NCI-H1105 treated with DMSO at 0.1 percent for 48 hours (cell line): ENCODE measurements around the gene TENT4A.

Experiments
- DNase-seq: peaks from one replicate; lab custom pipeline; 2025; lab: John Stamatoyannopoulos, UW

TENT4A gene

GRCh38 chr5:6718161-6718681, 5.0 kb downstream of the TENT4A start:
- no peak for DNase-seq

GRCh38 chr5:6718718-6719117, 5.5 kb downstream of the TENT4A start:
- DNase-seq = no peak

- no peak for DNase-seq
Measured at GRCh38 chr5:6719417-6719816, 6.2 kb downstream of the TENT4A start.

- no peak for DNase-seq
Measured at GRCh38 chr5:6719896-6720560, 6.8 kb downstream of the TENT4A start.

DNA sequence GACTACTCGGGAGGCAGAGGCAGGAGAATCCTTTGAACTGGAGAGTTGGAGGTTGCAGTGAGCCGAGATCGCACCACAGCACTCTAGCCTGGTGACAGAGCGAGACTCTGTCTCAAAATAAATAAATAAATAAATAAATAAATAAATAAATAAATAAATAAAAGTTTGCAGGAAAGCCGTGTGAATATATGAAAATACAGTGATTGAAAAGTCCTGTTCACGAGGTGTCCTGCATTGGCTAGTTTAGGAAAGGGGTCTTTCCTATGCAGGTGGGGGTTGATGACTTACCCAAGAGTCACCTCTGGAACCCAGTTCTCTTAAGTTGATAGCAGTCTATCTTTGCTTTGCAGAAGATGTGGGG, 7.3 kb downstream of the TENT4A start:
- DNase-seq = no peak

DNA sequence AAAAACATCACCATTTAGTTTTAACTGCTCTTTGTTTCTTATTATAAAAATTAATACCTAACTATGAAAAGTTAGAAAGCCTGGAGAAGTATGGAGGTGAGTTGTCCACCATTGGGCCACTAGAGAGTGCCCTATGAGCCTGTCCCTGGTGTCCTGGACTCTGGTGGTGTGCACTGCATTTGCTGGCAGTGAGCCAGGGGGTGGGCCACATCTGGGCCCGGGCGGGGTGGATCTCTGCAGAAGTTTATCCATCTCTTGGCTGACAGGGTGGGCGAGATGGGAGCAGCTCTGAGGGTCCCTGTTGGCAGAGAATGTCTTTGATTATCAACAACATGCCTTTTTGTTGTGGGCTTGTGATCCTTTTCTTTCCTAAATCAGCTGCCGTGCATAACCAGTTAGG, 8.2 kb downstream of the TENT4A start:
- DNase-seq = no peak

GRCh38 chr5:6722015-6722414, 8.8 kb downstream of the TENT4A start:
- DNase-seq = no peak

DNA sequence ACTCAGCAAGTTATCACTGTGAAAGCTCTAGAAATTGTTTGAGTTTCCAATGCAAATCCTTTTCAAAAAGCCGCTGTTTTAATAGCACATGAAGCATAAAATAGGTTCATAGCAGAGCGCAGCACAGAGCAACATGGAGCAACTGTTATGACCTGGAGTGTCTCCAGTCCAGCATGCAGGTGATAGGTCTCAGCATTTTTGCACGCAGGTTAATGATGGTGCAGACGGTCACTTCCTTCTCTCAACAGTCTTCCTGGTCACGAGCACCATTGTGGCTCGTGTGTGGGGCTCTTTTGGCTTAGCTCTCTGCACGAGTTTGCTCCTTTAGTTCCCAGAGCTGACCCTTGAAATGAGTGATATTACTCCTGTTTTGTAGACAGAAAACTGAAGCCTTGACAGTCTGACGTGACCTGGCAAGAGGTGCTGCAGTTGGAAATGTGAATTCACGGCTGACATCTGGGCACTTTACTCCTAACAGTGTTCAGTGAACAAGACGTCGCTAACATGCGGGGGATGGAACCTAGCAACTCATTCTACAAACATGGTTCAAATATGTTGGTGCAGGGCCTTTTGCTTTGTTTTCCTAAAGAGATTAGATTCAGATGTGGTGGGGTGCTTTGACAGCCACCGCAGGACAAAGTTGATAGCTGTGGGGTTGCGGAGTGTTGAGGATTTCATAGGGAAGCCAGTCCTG, 10.0 kb downstream of the TENT4A start:
- DNase-seq = no peak

DNA sequence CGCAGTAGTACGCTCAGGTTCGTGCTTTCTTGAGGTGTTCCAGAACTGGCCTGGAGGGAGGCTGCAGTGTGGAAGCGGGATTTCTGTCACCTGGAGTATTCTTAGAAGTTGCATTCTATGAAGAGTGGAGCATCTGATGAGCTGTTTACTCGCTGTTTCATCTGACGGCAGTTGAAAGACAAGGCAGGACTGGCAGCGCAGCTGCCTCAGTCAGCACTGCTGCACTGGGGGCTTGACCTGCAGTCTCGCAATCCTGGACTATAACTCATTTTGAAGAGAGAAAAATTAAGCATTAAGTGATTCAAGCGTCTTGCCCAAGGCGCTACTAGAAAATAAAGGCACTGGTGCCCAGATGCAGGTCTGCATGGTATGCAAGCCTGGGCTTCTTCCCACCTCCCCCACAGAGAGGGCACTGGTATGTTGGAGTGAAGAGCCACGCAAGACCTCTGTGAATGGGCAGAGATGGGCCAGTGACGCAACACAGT, 10.6 kb downstream of the TENT4A start:
- DNase-seq = no peak

DNA sequence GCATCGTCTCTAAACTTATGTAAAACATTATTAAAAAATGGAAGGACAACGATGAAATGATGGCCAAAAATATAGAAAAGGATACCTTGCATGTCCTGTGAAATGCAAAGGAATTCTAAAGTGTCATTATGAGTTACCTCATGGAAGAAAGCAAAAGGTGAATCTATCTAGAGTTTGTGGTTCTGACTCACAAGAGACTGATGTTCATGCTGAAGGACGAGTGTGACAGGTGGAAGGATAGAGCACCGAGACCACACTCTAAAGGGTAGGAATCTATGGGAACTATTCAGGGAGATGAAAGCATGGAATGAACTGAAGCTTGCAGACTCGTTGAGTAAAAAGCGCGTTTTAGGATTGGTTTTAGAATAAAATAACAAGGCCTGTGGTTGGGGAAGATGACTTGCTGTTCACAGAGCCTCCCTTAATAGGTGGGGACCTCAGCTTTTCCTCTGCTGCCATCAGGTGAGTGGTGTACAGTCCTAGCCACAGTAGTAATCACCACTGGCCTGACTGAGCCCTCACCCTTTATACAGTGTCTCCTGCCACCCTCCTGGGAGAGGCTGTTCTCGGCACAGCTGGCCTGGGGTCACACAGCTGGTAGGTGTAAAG, 11.2 kb downstream of the TENT4A start:
- no peak for DNase-seq

- no peak for DNase-seq
Measured at GRCh38 chr5:6725421-6725820, 12.2 kb downstream of the TENT4A start.

GRCh38 chr5:6726006-6726405, 12.8 kb downstream of the TENT4A start:
- DNase-seq = no peak

DNA sequence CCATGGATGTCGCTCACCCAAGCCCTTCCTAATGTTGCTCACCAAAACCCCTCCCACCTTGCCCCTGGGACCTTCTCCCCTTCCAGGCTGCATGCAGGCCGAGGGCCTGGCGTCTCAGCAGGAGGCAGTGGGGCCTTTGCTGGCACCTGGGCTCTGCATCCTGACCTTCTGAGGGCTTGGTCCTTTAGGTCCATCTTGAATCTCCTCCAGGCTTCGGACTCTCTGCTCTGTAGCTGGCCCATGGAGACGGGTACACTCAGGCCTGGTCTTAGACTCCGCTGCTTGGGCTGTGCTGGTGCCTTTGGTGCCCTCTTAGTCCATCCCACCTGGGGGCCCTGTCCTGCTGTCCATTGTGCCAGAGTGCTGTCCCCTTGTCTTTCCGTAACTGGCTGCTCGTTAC, 14.0 kb downstream of the TENT4A start:
- DNase-seq = no peak

DNA sequence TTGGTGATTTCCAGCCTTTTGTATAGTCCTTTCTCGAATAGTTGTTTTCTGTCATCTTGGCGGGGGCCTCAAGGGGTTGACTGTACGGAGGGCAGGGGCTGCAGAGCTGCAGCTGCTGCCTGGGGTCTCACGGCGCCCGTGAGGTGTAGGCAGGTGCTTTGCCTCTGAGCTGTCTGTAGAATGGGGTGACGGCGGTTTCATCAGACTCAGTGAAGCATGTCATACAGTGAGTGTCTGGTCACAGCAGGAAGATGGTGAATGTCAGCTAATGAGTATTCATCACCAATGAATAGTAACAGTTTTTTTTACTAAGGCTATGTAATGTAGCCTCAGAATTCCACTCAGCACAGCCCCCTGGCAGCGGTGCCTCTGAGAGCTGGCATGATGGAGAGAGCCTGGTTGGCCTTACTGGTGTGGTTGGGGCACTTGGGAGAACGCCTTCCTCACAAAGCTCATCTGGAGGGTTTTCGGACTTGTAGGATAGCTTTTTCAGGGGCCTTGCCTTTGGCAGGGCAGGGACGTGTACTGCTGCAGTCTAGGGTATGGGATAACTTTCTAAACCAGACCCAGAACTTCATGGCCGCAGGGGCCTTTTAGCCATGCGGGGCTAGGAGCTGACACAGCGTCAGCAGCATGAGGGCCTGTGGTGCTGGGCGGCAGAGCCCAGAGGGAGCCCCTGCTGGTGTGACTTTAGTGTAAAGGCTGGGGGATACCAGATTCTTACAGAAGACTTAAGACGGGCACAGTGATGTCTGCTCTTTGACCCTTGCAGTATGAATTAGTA, 15.0 kb downstream of the TENT4A start:
- peak; percentile 82 for DNase-seq

DNA sequence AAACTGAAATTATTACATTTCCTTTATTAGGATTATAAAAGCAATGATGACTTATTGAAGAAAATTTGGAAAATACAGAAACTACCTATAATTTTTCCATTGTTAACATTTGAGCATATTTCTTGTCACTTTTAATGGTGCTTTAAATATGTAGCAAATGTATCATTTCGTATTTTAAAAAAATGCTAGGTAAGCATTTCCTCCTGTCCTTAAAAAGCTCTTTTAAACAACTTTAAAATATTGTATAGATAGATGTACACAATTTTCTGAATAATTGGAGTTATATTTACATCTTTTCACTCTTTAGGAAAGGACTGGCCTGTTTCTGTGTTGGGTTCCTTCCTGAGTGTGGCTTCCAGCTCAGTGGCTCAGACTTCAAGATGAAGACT, 15.6 kb downstream of the TENT4A start:
- DNase-seq = no peak

- DNase-seq = no peak
Measured at GRCh38 chr5:6729386-6730310, 16.4 kb downstream of the TENT4A start.

- DNase-seq = no peak
Measured at GRCh38 chr5:6730407-6730806, 17.2 kb downstream of the TENT4A start.

DNA sequence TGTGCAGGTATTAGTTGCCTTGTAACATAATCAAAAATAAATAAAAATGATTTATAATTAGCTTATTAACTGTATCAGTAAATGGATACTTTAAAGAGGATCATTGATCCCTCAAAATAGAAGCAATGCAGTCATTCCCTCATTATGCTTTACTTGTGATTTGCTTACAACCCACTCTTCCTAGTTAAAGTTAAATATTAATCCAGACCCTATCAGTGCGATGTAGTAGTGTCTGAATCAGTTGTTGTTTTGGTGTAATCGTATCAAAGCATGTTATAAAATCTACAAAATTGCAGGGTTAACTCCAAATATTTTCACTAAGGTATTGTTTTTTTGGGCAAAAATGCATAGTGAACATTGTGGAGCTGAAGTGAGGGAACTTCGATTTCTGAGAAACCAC, 17.6 kb downstream of the TENT4A start:
- no peak for DNase-seq

DNA sequence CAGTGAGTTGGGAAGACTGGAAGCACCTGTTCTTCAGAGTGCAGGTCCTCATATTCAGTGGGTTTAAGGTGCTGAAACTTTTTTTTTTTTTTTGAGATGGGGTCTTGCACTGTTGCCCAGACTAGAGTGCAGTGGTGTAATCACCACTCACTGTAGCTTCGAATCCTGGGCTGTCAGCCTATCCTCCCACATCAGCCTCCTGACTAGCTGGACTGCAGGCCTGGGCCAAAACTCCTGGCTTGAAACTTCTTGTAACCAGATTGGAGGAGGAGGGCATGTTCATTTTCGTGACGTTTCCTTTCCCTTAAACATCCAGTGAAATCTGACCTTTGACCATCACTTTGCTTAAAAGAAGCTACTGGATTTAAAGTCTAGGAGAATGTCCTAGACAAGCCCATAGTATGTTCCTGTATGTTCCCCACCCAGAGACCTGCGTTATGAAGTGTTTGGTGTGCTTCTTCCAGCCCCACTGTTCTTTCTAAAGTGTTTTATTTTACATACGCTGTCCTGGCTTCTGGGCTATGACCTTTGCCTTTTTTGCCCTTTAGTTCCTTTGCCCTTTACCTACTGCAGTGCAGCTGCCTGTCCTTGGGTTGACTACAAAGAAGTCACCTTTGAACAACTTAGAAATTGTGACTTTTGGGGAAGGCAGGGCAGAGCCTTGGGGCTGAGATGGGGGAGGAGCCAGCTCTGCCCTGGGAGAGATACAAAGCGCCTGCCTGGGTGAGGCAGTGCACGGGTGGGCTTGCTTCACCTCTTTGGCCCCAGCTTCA, 18.4 kb downstream of the TENT4A start:
- no peak for DNase-seq

GRCh38 chr5:6732634-6733410, 19.6 kb downstream of the TENT4A start:
- peak; percentile 64 for DNase-seq
